Fibroblast of the conjunctiva (primary cell): Measurements from ENCODE around the gene DIAPH1.

Experiments used
- DNase-seq: peaks from one replicate; pipeline ENCODE4 v3.0.0-alpha.2; 2010; ENCODE audit warnings: low read depth

DIAPH1 gene

DNA sequence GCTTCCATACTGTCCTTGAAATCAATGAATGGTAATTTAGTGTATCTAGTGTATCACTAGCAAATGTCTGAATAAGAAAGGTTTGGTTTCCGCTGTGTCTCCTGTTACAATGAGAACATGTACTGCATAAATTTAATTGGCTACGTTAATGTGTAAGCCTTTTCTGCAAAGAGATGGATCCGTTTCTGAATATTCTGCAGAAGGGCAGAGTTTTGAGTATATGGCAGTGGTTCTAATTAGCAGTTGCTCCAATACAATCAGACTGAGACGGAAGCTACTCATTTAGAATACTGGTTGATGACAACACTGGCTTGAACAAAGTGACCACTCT is 134.5 kb downstream of the DIAPH1 start:
- no peak for DNase-seq

DNA sequence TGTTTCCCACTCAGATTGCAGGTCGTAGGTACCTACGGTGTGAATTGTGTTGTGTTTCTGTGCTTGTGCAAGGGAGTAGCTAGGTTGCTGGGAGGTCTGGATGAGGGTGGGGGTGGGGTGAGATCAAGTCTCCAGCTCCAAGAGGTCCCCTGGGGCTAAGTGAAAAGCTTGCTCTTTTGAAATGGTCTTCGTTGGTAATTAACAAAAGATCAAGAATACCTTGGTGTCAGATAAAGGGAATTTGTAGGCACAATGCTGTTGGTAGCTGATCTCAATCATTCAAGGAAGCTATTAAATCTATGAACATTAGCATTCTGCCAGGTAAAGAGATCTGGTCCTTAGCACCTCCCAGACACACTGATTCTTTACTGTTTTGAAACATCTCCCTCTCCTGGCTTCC is 134.9 kb downstream of the DIAPH1 start:
- no peak for DNase-seq

DNA sequence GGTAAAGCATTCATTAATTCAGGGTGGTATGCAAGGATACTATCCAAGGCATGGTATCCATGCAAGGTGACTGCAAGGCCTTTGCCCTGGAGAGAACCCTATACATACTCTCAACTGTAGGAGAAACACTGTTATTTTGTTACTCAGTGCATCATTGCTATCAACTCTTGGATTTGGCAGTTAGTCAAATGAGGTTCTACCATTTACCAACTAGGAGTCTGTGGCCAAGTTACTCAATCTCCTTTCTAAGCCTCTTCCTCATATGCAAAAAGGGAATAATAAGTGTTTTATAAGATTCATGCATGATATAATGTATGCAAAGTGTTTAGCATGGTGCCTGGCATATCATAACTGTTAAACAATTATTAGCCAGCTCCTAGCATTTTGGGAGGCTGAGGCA is 139.0 kb downstream of the DIAPH1 start:
- DNase-seq, result no peak

DNA sequence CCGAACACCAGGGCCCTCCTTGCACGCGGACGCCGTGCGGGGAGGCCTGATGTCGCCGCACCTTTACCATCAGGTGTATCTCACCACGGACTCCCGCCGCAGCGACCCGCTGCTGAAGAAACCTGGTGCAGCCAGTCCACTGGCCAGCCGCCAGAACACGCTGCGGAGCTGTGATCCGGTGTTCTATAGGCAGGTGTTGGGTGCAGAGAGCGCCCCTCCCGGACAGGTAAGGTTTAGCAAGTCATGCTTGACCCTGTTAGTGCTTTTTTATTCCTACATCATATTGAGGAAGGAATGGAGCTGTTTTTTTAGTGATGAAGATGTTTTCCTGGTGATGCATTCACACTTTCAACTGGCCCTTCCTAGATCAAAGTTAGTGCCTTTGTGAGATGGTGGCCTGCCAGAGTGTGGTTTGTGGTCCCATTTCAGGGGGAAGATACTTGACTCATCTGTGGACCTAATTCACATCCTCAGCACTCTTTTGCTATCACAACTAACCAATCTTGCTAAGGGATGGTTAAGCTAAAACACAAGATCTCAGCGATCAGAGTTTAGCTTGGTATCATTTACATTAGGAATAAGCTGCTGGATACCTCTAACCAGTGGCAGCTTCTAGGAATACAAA is 140.4 kb downstream of the DIAPH1 start:
- no peak for DNase-seq

DNA sequence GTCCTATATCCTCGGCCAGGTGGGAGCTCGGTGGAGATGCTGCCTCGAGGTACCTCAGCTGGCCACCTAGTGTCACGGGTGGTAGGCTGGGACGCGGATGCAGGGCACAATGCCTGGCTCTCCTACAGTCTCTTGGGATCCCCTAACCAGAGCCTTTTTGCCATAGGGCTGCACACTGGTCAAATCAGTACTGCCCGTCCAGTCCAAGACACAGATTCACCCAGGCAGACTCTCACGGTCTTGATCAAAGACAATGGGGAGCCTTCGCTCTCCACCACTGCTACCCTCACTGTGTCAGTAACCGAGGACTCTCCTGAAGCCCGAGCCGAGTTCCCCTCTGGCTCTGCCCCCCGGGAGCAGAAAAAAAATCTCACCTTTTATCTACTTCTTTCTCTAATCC is 141.0 kb downstream of the DIAPH1 start:
- no peak for DNase-seq

DNA sequence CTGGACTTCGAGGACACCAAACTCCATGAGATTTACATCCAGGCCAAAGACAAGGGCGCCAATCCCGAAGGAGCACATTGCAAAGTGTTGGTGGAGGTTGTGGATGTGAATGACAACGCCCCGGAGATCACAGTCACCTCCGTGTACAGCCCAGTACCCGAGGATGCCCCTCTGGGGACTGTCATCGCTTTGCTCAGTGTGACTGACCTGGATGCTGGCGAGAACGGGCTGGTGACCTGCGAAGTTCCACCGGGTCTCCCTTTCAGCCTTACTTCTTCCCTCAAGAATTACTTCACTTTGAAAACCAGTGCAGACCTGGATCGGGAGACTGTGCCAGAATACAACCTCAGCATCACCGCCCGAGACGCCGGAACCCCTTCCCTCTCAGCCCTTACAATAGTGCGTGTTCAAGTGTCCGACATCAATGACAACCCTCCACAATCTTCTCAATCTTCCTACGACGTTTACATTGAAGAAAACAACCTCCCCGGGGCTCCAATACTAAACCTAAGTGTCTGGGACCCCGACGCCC is 141.7 kb downstream of the DIAPH1 start:
- DNase-seq, result no peak

DNA sequence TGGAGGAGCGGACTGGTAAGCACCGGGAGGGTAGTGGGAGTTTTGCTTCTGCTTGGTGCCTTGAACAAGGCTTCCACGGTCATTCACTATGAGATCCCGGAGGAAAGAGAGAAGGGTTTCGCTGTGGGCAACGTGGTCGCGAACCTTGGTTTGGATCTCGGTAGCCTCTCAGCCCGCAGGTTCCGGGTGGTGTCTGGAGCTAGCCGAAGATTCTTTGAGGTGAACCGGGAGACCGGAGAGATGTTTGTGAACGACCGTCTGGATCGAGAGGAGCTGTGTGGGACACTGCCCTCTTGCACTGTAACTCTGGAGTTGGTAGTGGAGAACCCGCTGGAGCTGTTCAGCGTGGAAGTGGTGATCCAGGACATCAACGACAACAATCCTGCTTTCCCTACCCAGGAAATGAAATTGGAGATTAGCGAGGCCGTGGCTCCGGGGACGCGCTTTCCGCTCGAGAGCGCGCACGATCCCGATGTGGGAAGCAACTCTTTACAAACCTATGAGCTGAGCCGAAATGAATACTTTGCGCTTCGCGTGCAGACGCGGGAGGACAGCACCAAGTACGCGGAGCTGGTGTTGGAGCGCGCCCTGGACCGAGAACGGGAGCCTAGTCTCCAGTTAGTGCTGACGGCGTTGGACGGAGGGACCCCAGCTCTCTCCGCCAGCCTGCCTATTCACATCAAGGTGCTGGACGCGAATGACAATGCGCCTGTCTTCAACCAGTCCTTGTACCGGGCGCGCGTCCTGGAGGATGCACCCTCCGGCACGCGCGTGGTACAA is 142.5 kb downstream of the DIAPH1 start:
- DNase-seq, result peak; percentile 39

DNA sequence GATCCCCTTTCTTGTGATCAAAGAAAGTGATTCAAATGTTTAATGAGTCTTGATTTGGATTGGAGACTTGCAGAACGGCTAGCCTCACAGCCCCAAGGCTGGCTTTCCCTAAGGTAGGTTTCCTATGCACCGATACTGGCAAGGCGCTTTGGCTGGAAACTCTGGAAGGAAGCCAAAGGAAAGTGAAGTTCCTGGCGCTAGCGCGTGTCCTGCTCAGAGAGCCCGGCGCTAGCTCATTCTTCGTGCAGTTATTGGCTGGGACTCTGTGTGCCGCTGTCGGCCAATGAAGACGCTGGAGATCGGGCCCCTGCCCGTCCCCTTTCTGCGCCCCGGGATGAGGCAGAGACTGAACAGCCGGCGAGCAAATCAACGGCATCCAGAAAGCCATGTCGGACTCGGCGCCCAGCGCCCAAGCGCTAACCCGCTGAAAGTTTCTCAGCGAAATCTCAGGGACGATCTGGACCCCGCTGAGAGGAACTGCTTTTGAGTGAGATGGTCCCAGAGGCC is 143.1 kb downstream of the DIAPH1 start, which contains the start of gene PCDHGC3:
TSS of gene PCDHGC3 (plus strand) at position 342 of the 507 bp plus-strand sequence. CDS start at position 493, 151 bp downstream.
- DNase-seq, result peak; percentile 91

DNA sequence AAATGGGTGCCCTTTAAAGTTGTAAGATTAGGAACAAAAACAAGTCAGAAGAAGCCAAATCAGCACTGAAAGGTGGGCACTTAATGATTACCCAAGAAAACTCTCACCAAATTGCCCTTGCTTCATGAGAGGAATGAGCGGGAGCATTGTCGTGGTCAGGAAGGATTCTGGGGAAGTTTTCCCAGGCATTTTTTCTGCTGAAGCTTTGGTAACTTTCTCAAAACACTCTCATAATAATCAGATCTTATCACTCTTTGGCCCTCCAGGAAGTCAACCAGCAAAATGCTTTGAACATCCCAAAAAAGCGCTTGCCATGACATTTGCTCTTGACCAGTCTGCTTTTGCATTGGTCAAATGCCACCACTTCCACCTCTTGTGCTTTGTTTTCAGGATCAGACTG is 153.4 kb downstream of the DIAPH1 start:
- DNase-seq, result no peak
